ENCODE data around the gene COLEC11.

The COLEC11 gene

GRCh38 chr2:3639653-3640052 is 44.7 kb downstream of the COLEC11 start:
- no peak for DNase-seq

- DNase-seq: no peak
These were observed 46.3 kb downstream of the COLEC11 start for GRCh38 chr2:3641181-3641580.

DNA sequence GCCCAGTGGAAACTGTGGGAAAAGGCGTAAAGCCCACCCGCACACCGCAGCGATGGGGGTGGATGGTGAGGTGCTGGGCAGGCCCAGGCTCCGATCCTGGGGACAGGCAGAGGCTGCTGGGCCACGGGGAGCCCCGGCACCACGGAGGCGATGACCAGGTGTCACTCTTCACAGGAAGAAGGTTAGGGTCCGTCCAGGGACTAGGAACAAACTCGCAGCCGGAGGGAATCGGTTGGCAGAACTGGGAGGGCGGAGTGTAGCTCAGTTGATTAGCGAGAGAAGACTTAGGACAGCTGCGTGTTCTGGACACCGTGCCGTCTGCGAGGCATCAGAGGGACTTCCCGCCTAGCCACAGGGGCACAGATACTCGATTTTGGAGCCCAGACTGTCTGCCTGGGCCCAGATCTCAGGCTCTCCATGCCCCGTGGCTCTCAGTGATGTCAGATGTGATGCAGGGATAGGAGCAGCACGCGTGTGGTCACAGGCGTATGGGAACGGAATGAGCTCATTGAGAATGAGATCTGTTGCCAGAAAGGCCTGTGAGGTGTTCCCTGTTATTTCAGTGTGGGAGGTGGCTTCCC is 47.0 kb downstream of the COLEC11 start:
- DNase-seq: no peak

- no peak for DNase-seq
These were observed 47.8 kb downstream of the COLEC11 start for GRCh38 chr2:3642521-3643215.

GRCh38 chr2:3643371-3644245 is 48.7 kb downstream of the COLEC11 start:
- no peak for DNase-seq

GRCh38 chr2:3644246-3644525 is 49.3 kb downstream of the COLEC11 start:
- DNase-seq: no peak

GRCh38 chr2:3644891-3645605 is 50.1 kb downstream of the COLEC11 start:
- DNase-seq: no peak

DNA sequence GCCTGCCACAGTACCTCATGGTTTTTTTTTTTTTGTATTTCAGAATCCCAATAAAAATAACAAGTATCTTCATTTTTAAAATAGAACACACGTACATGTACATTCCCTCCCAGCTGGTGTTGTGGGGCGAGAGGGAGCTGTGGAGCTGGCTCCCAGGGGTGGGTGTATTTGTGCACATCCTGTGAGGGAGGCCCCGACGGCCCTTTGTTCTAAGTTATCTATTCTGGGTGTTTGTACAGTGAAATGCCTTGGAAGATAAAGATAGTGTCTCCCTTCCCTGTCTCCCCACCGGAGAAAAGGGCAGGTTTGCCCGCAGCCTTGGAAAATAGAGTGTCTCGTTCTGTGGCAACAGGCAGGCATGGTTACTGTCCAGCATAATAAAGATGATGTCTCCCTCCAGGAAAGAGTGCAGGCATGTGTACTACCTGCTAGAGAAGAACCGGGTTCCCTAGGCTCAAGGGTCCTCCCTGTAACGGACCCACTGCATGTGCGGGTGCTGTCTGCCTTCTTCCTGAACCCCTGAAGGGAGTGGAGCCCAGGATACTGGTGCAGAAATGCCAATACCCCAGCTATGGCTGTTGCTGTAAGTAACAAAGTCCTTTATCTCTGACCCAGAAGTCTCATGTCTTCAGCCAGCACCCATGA is 51.0 kb downstream of the COLEC11 start:
- DNase-seq: no peak

- DNase-seq: no peak
These were observed 51.5 kb downstream of the COLEC11 start for GRCh38 chr2:3646446-3646845.

- DNase-seq: no peak
These were observed 52.3 kb downstream of the COLEC11 start for GRCh38 chr2:3647246-3647645.

DNA sequence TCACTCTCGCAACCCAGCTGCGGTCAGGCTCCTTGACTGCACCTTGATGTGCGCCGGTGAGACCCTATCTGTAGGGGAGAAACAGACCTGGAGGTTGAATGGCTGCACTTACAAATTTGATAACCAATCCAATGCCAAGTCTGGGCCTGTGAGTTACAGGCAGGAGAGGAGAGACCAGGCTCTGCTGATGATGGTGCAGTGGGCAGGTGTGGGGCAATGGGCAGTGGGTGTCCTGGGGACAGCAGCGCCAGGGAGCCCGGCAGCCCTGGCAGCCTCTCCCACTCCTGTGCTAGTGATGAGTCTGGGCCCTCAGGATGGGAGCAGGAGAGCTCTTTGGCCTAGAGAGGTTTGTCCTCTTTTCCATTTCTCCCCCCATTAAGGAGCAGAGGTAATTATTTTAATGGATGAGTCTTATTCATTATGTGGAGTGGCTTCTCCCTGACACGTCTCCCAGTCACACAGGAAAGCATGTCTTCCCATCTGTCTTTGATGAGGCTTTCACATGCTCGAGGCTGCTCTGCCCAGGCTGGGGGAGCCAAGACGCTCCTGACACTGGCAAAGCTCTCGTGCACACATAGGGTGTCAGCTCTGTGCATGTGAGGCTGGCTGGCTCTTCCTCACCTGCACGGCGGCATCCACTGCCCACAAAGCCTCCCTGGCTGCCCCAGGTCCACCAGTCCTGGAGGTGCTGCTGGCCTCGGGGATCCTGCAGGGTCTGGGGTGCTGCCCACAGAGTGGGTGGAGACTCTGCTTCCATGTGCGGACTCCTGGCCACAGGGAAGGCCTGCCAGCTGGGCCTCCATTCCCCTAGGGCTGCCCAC is 53.1 kb downstream of the COLEC11 start:
- DNase-seq: no peak

GRCh38 chr2:3648652-3649177 is 53.8 kb downstream of the COLEC11 start:
- DNase-seq: no peak

- no peak for DNase-seq
These were observed 54.7 kb downstream of the COLEC11 start for GRCh38 chr2:3649581-3649980.

DNA sequence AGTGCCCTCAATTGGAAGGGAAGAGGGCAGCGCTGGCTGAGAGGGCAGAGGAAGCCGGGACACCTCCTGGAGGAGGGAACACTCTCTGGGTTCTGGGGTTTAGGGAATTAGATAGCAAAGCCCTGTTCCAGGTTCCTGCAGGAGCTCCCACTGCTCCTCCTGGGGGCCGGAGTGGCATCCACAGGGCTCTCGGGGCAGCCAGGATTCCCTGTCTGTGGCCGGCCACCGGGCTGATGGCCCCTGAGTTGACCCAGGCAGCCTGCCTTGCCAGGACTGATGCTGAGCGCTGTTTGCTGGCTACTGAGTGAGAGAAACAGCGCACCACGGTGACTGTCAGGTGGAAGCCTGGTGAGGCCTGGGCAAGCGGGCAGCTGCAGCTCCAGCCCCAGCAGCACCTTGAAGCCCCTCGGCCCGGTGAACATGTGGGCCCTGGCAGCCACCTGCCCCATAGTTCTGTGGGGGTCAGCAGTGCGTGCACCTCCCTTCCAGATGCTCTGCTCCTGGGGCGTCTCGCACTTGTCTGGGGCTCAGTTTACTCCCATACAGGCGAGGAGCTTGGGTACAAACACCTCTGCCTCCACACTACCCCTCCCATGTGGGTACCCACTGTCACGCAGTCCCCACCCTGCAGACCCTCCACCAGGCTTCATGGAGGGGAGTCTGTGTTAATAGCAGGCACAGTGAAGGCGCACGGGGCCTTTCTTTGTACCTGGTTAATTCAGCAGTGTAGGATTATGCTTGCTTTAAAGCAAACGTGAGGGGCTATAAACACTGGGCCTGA is 55.4 kb downstream of the COLEC11 start:
- no peak for DNase-seq

DNA sequence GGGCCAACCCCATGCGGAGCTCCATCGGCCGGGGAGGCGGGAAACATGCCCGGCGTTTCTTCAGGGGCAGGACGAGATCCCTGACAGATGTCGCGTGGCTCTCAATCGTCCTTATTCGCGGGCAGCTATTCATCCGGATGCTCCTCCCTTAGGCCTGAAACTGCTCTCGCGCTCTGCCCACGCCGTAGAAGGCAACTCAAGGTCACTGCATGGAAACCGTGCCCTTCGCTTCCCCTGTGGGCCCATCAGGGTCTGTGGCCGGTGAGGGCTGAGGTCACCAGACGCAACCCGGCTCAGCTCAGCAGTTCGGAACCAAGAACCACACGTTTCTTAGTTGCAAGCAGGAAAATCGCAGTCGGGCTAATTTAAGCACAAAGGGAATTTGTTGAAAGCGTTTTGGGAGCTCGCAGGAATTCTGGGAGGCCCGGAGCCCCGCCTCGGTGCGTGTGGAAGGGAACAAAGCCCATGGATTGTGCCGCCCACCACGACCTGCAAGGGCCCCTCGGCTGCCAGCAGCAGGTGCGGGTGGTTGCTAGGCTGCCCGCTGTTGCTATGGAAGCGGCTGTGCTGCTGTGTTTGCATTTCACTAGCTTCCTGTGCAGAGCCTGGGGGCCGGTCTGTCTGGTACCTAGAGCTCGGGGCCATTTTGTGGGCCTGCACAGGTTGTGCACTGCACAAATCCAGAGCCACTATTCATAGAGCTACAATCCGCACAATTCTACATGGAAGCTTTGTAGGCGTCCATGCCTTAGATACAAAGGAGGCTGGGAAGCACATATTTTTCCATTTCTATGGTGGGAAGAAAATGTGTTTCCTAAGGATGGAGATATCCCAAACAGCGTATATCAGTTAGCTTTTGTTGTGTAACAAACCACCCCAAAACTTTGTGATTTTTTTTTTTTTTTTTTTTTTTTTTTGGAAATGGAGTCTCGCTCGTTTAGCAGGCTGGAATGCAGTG is 57.1 kb downstream of the COLEC11 start:
- peak in 4 of 5 experiments; percentile 39 to 83 (median 58) for DNase-seq

- no peak for DNase-seq
These were observed 58.1 kb downstream of the COLEC11 start for GRCh38 chr2:3652896-3653625.

- no peak for DNase-seq
These were observed 59.1 kb downstream of the COLEC11 start for GRCh38 chr2:3654011-3654410.

GRCh38 chr2:3654531-3655225 is 59.8 kb downstream of the COLEC11 start:
- DNase-seq: no peak

Data from T-helper 2 cell (primary cell).